Liver (tissue), 3 donors: ENCODE results near the gene SMARCC1.

ENCODE experiments used
- ATF3 ChIP-seq: IDR thresholded peaks from 2 replicates; pipeline ENCODE4 v1.6.1; 2016; ENCODE audit warnings: antibody characterized with exemption
- CTCF ChIP-seq: fragments of 150-350 bp; IDR thresholded peaks from 2 replicates; pipeline ENCODE4 v1.5.1; 2017; ENCODE audit warnings: improper control_type of control experiment, low read depth, low read length; ENCODE audit not compliant: missing input control
- EGR1 ChIP-seq, 2 donors: IDR thresholded peaks; 2 replicates each; pipeline ENCODE4 v1.6.1; 2016 to 2018; ENCODE audit warnings: antibody characterized with exemption in 2 of 2, low read depth in 2 of 2
- FOXA2 ChIP-seq: IDR thresholded peaks from 2 replicates; pipeline ENCODE4 v1.6.1; 2016; ENCODE audit warnings: antibody characterized with exemption
- GABPA ChIP-seq, 2 donors: IDR thresholded peaks in 1 of 2; conservative IDR thresholded peaks in 1 of 2; 2 replicates each; pipeline ENCODE4 v1.6.1; 2016; ENCODE audit warnings: antibody characterized with exemption in 2 of 2, mild to moderate bottlenecking in 1 of 2, moderate library complexity in 1 of 2
- HNF4A ChIP-seq, 2 donors: conservative IDR thresholded peaks; 2 replicates each; pipeline ENCODE4 v1.6.1; 2016; ENCODE audit warnings: antibody characterized with exemption in 2 of 2, mild to moderate bottlenecking in 2 of 2
- MAX ChIP-seq: IDR thresholded peaks from 2 replicates; pipeline ENCODE4 v1.6.1; 2016; ENCODE audit warnings: antibody characterized with exemption
- NR2F2 ChIP-seq: IDR thresholded peaks from 2 replicates; pipeline ENCODE4 v1.6.1; 2016; ENCODE audit warnings: antibody characterized with exemption
- RAD21 ChIP-seq, 2 donors: IDR thresholded peaks; 2 replicates each; pipeline ENCODE4 v1.6.1; 2016; ENCODE audit warnings: antibody characterized with exemption in 2 of 2, mild to moderate bottlenecking in 2 of 2
- REST ChIP-seq: IDR thresholded peaks from 2 replicates; pipeline ENCODE4 v1.6.1; 2016; ENCODE audit warnings: antibody characterized with exemption, mild to moderate bottlenecking
- SP1 ChIP-seq: IDR thresholded peaks from 2 replicates; pipeline ENCODE4 v1.6.1; 2018; ENCODE audit warnings: antibody characterized with exemption, mild to moderate bottlenecking
- TAF1 ChIP-seq: conservative IDR thresholded peaks from 2 replicates; pipeline ENCODE4 v1.6.1; 2016; ENCODE audit warnings: antibody characterized with exemption, mild to moderate bottlenecking
- YY1 ChIP-seq: IDR thresholded peaks from 2 replicates; pipeline ENCODE4 v1.6.1; 2016; ENCODE audit warnings: antibody characterized with exemption, mild to moderate bottlenecking
- ZBTB33 ChIP-seq: IDR thresholded peaks from 2 replicates; pipeline ENCODE4 v1.6.1; 2016; ENCODE audit warnings: antibody characterized with exemption
- donor health status: healthy.
- donor health status: healthy.

GRCh38 chr3:47712398-47712797 is 69.3 kb downstream of the SMARCC1 start:
- no peak for TF ChIP-seq REST
- no peak for TF ChIP-seq CTCF
- no peak for TF ChIP-seq SP1
- no peak for TF ChIP-seq MAX
- no peak for TF ChIP-seq RAD21 (IDR thresholded peaks at IDR 0.05)
- TF ChIP-seq GABPA (IDR thresholded peaks at IDR 0.05 in 1 of 2, conservative IDR thresholded peaks at IDR 0.05 in 1 of 2), result no peak
- no peak for TF ChIP-seq ATF3
- TF ChIP-seq YY1, result no peak
- TF ChIP-seq TAF1, result no peak
- no peak for TF ChIP-seq NR2F2
- no peak for TF ChIP-seq ZBTB33
- TF ChIP-seq EGR1 (IDR thresholded peaks at IDR 0.05; ENCODE audit: low read depth in 2 of 2), result no peak
- no peak for TF ChIP-seq FOXA2
- TF ChIP-seq HNF4A (conservative IDR thresholded peaks at IDR 0.05), result no peak
